ENCODE results near the gene FILIP1L.

DNA sequence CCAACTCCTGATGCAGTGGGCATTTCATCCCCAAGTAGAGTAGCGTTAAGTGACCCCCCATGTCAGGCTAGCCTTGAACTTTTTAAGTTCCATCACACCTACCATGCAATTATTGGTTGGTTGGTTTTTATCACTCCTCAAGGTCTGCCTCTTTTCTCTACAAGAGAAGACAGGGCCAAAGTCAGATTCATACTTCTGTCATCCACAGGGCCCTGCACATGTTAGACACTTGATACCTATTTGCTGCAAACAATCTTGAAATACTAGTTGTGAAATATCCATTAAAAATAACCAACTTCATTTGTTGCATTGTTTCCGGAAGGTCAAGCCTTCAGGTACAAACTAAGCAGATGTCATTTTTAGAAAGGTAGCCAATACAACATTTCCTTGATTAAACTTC lies 295.5 kb downstream of the FILIP1L start:
- TF ChIP-seq, protein P1, sequence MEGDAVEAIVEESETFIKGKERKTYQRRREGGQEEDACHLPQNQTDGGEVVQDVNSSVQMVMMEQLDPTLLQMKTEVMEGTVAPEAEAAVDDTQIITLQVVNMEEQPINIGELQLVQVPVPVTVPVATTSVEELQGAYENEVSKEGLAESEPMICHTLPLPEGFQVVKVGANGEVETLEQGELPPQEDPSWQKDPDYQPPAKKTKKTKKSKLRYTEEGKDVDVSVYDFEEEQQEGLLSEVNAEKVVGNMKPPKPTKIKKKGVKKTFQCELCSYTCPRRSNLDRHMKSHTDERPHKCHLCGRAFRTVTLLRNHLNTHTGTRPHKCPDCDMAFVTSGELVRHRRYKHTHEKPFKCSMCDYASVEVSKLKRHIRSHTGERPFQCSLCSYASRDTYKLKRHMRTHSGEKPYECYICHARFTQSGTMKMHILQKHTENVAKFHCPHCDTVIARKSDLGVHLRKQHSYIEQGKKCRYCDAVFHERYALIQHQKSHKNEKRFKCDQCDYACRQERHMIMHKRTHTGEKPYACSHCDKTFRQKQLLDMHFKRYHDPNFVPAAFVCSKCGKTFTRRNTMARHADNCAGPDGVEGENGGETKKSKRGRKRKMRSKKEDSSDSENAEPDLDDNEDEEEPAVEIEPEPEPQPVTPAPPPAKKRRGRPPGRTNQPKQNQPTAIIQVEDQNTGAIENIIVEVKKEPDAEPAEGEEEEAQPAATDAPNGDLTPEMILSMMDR (IDR thresholded peaks at IDR 0.05) = no peak
- TF ChIP-seq POLR2A (IDR thresholded peaks at IDR 0.05) (no peak), POLR2AphosphoS5 (IDR thresholded peaks at IDR 0.05; ENCODE audit: insufficient read depth in 1 of 2, low read depth in 1 of 2) (no peak)

Measured in vagina (tissue), 2 donors.